ENCODE data around the gene CD4. TPM values are rescaled to one million over a fixed set of nuclear protein-coding genes. Genes with fewer than 3 reads are reported as not detected.

Gene CD4
- total RNA-seq, 4 donors from 2014 or later, result 1.00 to 7.9 (median 2.8) TPM

- peaks cover 0 to 23% (median 13%) of the 10 kb centered on the region in 4 donors for H3K36me3 ChIP-seq
- peak overlapping the region in 2 of 4 donors; percentile 86 to 93 for H3K4me3 ChIP-seq
- 0 to 17% methylated on average over 1 to 7 of the region's 7 CpGs for WGBS, 2 donors (ENCODE audit: low coverage in 1 of 2)
- TF ChIP-seq POLR2AphosphoS5 (IDR thresholded peaks at IDR 0.05) (no peak), POLR2A (IDR thresholded peaks at IDR 0.05) (no peak), CTCF (IDR thresholded peaks at IDR 0.05) (peak in 4 of 5 experiments; percentile 4 to 95 (median 92)), EP300 (IDR thresholded peaks at IDR 0.05; ENCODE audit: low read depth) (no peak)
- in situ Hi-C loops (cut with MboI; ENCODE audit: low pct_ligation_motif_present in 1 of 4, low pct_unique_long_range_greater_than_20kb in 1 of 4, low sequenced_read_pairs in 3 of 4), result no loop called here
- intact Hi-C loops (cut with DNase I; ENCODE audit: low total_unique reads), result no loop called here
- H3K4me1 ChIP-seq, result peaks cover 12 to 22% (median 15%) of the 10 kb centered on the region in 4 donors
- no peaks in the 10 kb centered on the region for H3K9me3 ChIP-seq
- no peaks in the 10 kb centered on the region for H3K27me3 ChIP-seq
- DNase-seq, result no peak
- H3K27ac ChIP-seq, result peak overlapping the region; percentile 98 to 99 (median 99)
These were observed 35.5 kb upstream of the CD4 start for GRCh38 chr12:6753772-6754356.

- Histone ChIP-seq H3K36me3 (peaks cover 0 to 18% (median 10%) of the 10 kb centered on the region in 4 donors), H3K4me1 (peaks cover 12 to 22% (median 15%) of the 10 kb centered on the region in 4 donors), H3K9me3 (no peaks in the 10 kb centered on the region), H3K27ac (peak overlapping the region; percentile 98 to 99 (median 99)), H3K27me3 (no peaks in the 10 kb centered on the region), H3K4me3 (no peak overlapping the region)
- DNase-seq, result no peak
- 90 to 91% methylated on average over 2 of the region's 2 CpGs for WGBS, 2 donors (ENCODE audit: low coverage in 1 of 2)
- in situ Hi-C loops (cut with MboI; ENCODE audit: low pct_ligation_motif_present in 1 of 4, low pct_unique_long_range_greater_than_20kb in 1 of 4, low sequenced_read_pairs in 3 of 4) (no loop called here), intact Hi-C loops (cut with DNase I; ENCODE audit: low total_unique reads) (no loop called here)
- TF ChIP-seq EP300 (IDR thresholded peaks at IDR 0.05; ENCODE audit: low read depth) (no peak), CTCF (IDR thresholded peaks at IDR 0.05) (no peak), POLR2AphosphoS5 (IDR thresholded peaks at IDR 0.05) (no peak), POLR2A (IDR thresholded peaks at IDR 0.05) (no peak)
These were observed 34.9 kb upstream of the CD4 start for GRCh38 chr12:6754411-6754810.

- TF ChIP-seq POLR2A (IDR thresholded peaks at IDR 0.05) (no peak), EP300 (IDR thresholded peaks at IDR 0.05; ENCODE audit: low read depth) (no peak), CTCF (IDR thresholded peaks at IDR 0.05) (no peak), POLR2AphosphoS5 (IDR thresholded peaks at IDR 0.05) (no peak)
- intact Hi-C loops (cut with DNase I; ENCODE audit: low total_unique reads) (no loop called here), in situ Hi-C loops (cut with MboI; ENCODE audit: low pct_ligation_motif_present in 1 of 4, low pct_unique_long_range_greater_than_20kb in 1 of 4, low sequenced_read_pairs in 3 of 4) (no loop called here)
- Histone ChIP-seq H3K27me3 (no peaks in the 10 kb centered on the region), H3K4me1 (peaks cover 5 to 15% (median 8%) of the 10 kb centered on the region in 4 donors), H3K36me3 (no peaks in the 10 kb centered on the region), H3K9me3 (no peaks in the 10 kb centered on the region), H3K27ac (no peak overlapping the region), H3K4me3 (no peak overlapping the region)
- 74 to 84% methylated on average over 7 to 8 of the region's 8 CpGs for WGBS, 2 donors (ENCODE audit: low coverage in 1 of 2)
- DNase-seq, result no peak
These were observed 32.2 kb upstream of the CD4 start for GRCh38 chr12:6757028-6757690.

- 83 to 92% methylated on average over 9 of the region's 9 CpGs for WGBS, 2 donors (ENCODE audit: low coverage in 1 of 2)
- in situ Hi-C loops (cut with MboI; ENCODE audit: low pct_ligation_motif_present in 1 of 4, low pct_unique_long_range_greater_than_20kb in 1 of 4, low sequenced_read_pairs in 3 of 4) (no loop called here), intact Hi-C loops (cut with DNase I; ENCODE audit: low total_unique reads) (no loop called here)
- TF ChIP-seq EP300 (IDR thresholded peaks at IDR 0.05; ENCODE audit: low read depth) (no peak), POLR2A (IDR thresholded peaks at IDR 0.05) (no peak), POLR2AphosphoS5 (IDR thresholded peaks at IDR 0.05) (no peak), CTCF (IDR thresholded peaks at IDR 0.05) (no peak)
- peaks cover 7 to 15% (median 10%) of the 10 kb centered on the region in 4 donors for H3K4me1 ChIP-seq
- H3K9me3 ChIP-seq, result no peaks in the 10 kb centered on the region
- H3K36me3 ChIP-seq, result no peaks in the 10 kb centered on the region
- no peak for DNase-seq
- no peak overlapping the region for H3K27ac ChIP-seq
- no peak overlapping the region for H3K4me3 ChIP-seq
- no peaks in the 10 kb centered on the region for H3K27me3 ChIP-seq
These were observed 30.7 kb upstream of the CD4 start for GRCh38 chr12:6758506-6759095.
